ENCODE measurements around the gene WFDC5.
A peak's percentile ranks its signal among the peaks of the same experiment; 100 is the strongest.
"Not testable (repeated sequence)": the region's sequence is repeated elsewhere in the genome, so short reads cannot be mapped to it uniquely, and the experiment has no call there.

Gene WFDC5

GRCh38 chr20:45087814-45088213 is 27.2 kb downstream of the WFDC5 start:
- no peak for DNase-seq (ENCODE audit: low read depth)

- no peak for DNase-seq (ENCODE audit: low read depth)
These were observed 27.7 kb downstream of the WFDC5 start for GRCh38 chr20:45087097-45087790.

GRCh38 chr20:45085867-45086266 is 29.1 kb downstream of the WFDC5 start:
- DNase-seq (ENCODE audit: low read depth) = no peak

- DNase-seq (ENCODE audit: low read depth) = no peak
These were observed 29.7 kb downstream of the WFDC5 start for GRCh38 chr20:45085289-45085688.

- DNase-seq (ENCODE audit: low read depth) = no peak
These were observed 31.8 kb downstream of the WFDC5 start for GRCh38 chr20:45083127-45083526.

- DNase-seq (ENCODE audit: low read depth) = no peak
These were observed 32.5 kb downstream of the WFDC5 start for GRCh38 chr20:45082468-45082867.

GRCh38 chr20:45080867-45081624 is 33.9 kb downstream of the WFDC5 start:
- peak; percentile 25 for DNase-seq (ENCODE audit: low read depth)

GRCh38 chr20:45077559-45077958 is 37.4 kb downstream of the WFDC5 start:
- DNase-seq (ENCODE audit: low read depth) = no peak

- DNase-seq (ENCODE audit: low read depth) = no peak
These were observed 41.8 kb downstream of the WFDC5 start for GRCh38 chr20:45073221-45073620.

- no peak for DNase-seq (ENCODE audit: low read depth)
These were observed 42.9 kb downstream of the WFDC5 start for GRCh38 chr20:45072066-45072465.

- DNase-seq (ENCODE audit: low read depth) = no peak
These were observed 43.9 kb downstream of the WFDC5 start for GRCh38 chr20:45070932-45071632.

GRCh38 chr20:45069261-45069660 is 45.7 kb downstream of the WFDC5 start:
- DNase-seq (ENCODE audit: low read depth) = no peak

GRCh38 chr20:45067558-45067957 is 47.4 kb downstream of the WFDC5 start:
- DNase-seq (ENCODE audit: low read depth) = no peak

- DNase-seq (ENCODE audit: low read depth) = no peak
These were observed 47.9 kb downstream of the WFDC5 start for GRCh38 chr20:45067087-45067486.

- no peak for DNase-seq (ENCODE audit: low read depth)
These were observed 48.6 kb downstream of the WFDC5 start for GRCh38 chr20:45066372-45066771.

GRCh38 chr20:45064812-45065211 is 50.2 kb downstream of the WFDC5 start:
- DNase-seq (ENCODE audit: low read depth) = no peak

GRCh38 chr20:45063107-45063506 is 51.9 kb downstream of the WFDC5 start:
- DNase-seq (ENCODE audit: low read depth) = not testable (repeated sequence)

- DNase-seq (ENCODE audit: low read depth) = no peak
These were observed 53.7 kb downstream of the WFDC5 start for GRCh38 chr20:45061244-45061643.

GRCh38 chr20:45060294-45060693 is 54.7 kb downstream of the WFDC5 start:
- no peak for DNase-seq (ENCODE audit: low read depth)
